Measurements from ENCODE around the gene PRX. TPM values are rescaled to one million over a fixed set of nuclear protein-coding genes. Genes with fewer than 3 reads are reported as not detected.

PRX gene
- total RNA-seq, 1 experiment from 2014 or later: 3.4 TPM

- CTCF ChIA-PET: no interaction called here
- no peaks in the 10 kb centered on the region for H3K27me3 ChIP-seq (ENCODE audit: control insufficient read depth, insufficient read depth, low read length)
- DNase-seq (ENCODE audit: low read depth, low spot score) (no peak), ATAC-seq (no peak)
- no peaks in the 10 kb centered on the region for H3K4me1 ChIP-seq (ENCODE audit: control insufficient read depth, insufficient read depth, low read length)
- no peaks in the 10 kb centered on the region for H3K9me3 ChIP-seq (ENCODE audit: control insufficient read depth, insufficient read depth, low read depth, low read length)
- no peak overlapping the region for H3K27ac ChIP-seq (ENCODE audit: low read length)
- POLR2A ChIA-PET: no interaction called here
- H3K36me3 ChIP-seq (ENCODE audit: control insufficient read depth, insufficient read depth, low read length): no peaks in the 10 kb centered on the region
- BruUV-seq (replicated peaks): no TSS peak
- no peak overlapping the region for H3K4me3 ChIP-seq (ENCODE audit: low read depth in 2 of 2, low read length in 2 of 2)
- intact Hi-C loops (cut with micrococcal nuclease; ENCODE audit: unreplicated experiment): no loop called here
- TF ChIP-seq, protein P1, sequence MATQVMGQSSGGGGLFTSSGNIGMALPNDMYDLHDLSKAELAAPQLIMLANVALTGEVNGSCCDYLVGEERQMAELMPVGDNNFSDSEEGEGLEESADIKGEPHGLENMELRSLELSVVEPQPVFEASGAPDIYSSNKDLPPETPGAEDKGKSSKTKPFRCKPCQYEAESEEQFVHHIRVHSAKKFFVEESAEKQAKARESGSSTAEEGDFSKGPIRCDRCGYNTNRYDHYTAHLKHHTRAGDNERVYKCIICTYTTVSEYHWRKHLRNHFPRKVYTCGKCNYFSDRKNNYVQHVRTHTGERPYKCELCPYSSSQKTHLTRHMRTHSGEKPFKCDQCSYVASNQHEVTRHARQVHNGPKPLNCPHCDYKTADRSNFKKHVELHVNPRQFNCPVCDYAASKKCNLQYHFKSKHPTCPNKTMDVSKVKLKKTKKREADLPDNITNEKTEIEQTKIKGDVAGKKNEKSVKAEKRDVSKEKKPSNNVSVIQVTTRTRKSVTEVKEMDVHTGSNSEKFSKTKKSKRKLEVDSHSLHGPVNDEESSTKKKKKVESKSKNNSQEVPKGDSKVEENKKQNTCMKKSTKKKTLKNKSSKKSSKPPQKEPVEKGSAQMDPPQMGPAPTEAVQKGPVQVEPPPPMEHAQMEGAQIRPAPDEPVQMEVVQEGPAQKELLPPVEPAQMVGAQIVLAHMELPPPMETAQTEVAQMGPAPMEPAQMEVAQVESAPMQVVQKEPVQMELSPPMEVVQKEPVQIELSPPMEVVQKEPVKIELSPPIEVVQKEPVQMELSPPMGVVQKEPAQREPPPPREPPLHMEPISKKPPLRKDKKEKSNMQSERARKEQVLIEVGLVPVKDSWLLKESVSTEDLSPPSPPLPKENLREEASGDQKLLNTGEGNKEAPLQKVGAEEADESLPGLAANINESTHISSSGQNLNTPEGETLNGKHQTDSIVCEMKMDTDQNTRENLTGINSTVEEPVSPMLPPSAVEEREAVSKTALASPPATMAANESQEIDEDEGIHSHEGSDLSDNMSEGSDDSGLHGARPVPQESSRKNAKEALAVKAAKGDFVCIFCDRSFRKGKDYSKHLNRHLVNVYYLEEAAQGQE (IDR thresholded peaks at IDR 0.05; ENCODE audit: insufficient read depth in 1 of 2, low read depth in 2 of 2, low read length in 1 of 2): no peak
- TF ChIP-seq, protein P2, sequence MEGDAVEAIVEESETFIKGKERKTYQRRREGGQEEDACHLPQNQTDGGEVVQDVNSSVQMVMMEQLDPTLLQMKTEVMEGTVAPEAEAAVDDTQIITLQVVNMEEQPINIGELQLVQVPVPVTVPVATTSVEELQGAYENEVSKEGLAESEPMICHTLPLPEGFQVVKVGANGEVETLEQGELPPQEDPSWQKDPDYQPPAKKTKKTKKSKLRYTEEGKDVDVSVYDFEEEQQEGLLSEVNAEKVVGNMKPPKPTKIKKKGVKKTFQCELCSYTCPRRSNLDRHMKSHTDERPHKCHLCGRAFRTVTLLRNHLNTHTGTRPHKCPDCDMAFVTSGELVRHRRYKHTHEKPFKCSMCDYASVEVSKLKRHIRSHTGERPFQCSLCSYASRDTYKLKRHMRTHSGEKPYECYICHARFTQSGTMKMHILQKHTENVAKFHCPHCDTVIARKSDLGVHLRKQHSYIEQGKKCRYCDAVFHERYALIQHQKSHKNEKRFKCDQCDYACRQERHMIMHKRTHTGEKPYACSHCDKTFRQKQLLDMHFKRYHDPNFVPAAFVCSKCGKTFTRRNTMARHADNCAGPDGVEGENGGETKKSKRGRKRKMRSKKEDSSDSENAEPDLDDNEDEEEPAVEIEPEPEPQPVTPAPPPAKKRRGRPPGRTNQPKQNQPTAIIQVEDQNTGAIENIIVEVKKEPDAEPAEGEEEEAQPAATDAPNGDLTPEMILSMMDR (IDR thresholded peaks at IDR 0.05): no peak
- TF ChIP-seq POLR2AphosphoS5 (IDR thresholded peaks at IDR 0.05; ENCODE audit: low read depth, low read length): no peak
- TF ChIP-seq SIN3A (IDR thresholded peaks at IDR 0.05; ENCODE audit: borderline replicate concordance, insufficient read depth, low read depth, low read length): no peak
- no peak for TF ChIP-seq TCF7L2 (IDR thresholded peaks at IDR 0.05; ENCODE audit: low read depth, low read length)
- in situ Hi-C loops (cut with HindIII; ENCODE audit: low pct_unique_long_range_greater_than_20kb, low sequenced_read_pairs): no loop called here
Measured at GRCh38 chr19:40449506-40449905, 36.3 kb upstream of the PRX start.

DNA sequence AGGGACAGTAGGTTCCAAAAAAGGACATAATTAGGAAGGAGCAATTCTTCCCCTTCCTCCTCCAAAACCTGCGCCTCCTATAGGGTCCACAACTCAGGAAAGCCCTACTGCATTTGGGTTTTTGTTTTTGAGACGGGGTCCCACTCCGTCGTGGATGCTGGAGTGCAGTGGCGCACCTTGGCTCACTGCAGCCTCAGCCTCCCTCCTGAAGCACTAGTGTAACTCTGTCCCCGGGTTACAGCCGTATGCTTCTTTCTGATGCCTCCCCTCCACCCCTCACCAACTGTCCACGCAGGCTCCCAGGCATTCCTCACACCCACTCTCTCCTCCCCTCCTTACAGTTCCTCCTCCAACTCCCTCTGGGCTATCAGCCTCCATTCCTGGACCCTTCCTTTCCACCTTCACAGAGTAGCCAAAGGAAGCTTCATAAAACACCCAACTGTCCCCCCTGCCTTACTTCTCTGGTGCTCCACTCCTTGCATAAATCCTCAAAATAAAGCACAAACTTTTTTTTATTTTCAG is 33.1 kb upstream of the PRX start:
- no TSS peak for BruUV-seq (replicated peaks)
- in situ Hi-C loops (cut with HindIII; ENCODE audit: low pct_unique_long_range_greater_than_20kb, low sequenced_read_pairs) (no loop called here), intact Hi-C loops (cut with micrococcal nuclease; ENCODE audit: unreplicated experiment) (no loop called here)
- Histone ChIP-seq H3K27me3 (ENCODE audit: control insufficient read depth, insufficient read depth, low read length) (no peaks in the 10 kb centered on the region), H3K4me3 (ENCODE audit: low read depth in 2 of 2, low read length in 2 of 2) (no peak overlapping the region), H3K4me1 (ENCODE audit: control insufficient read depth, insufficient read depth, low read length) (peaks cover 9% of the 10 kb centered on the region), H3K9me3 (ENCODE audit: control insufficient read depth, insufficient read depth, low read depth, low read length) (no peaks in the 10 kb centered on the region), H3K27ac (ENCODE audit: low read length) (no peak overlapping the region), H3K36me3 (ENCODE audit: control insufficient read depth, insufficient read depth, low read length) (peaks cover 3% of the 10 kb centered on the region)
- CTCF ChIA-PET: interaction anchor here (0.6 kb wide), 1 partner anchor 189 kb away, joined by 4 read pairs; no protein-coding TSS in a partner anchor
- DNase-seq (ENCODE audit: low read depth, low spot score) (no peak), ATAC-seq (no peak)
- TF ChIP-seq, protein P1 (IDR thresholded peaks at IDR 0.05; ENCODE audit: insufficient read depth in 1 of 2, low read depth in 2 of 2, low read length in 1 of 2): no peak
- TF ChIP-seq, protein P2 (IDR thresholded peaks at IDR 0.05): no peak
- TF ChIP-seq TCF7L2 (IDR thresholded peaks at IDR 0.05; ENCODE audit: low read depth, low read length) (no peak), POLR2AphosphoS5 (IDR thresholded peaks at IDR 0.05; ENCODE audit: low read depth, low read length) (no peak), SIN3A (IDR thresholded peaks at IDR 0.05; ENCODE audit: borderline replicate concordance, insufficient read depth, low read depth, low read length) (no peak)
- POLR2A ChIA-PET: no interaction called here

All from Panc1 (cell line).